MM.1S (cell line): ENCODE results near the gene KSR1.

ENCODE experiments used
- DNase-seq: peaks from one replicate; pipeline ENCODE4 v3.0.0-alpha.2; 2015
- H2AFZ ChIP-seq: fragments of 300-600 bp; sonication (generic); 2 replicates; pipeline ENCODE4 v1.6.0; 2016; ENCODE audit warnings: antibody characterized with exemption, low read length
- H3F3A ChIP-seq: fragments of 300-600 bp; sonication (generic); 2 replicates; pipeline ENCODE4 v1.6.1; 2016; ENCODE audit warnings: mild to moderate bottlenecking, antibody characterized with exemption, low read length, moderate library complexity, mixed read lengths; ENCODE audit not compliant: insufficient read depth
- H3K27ac ChIP-seq: fragments of 300-600 bp; sonication (generic); 2 replicates; pipeline ENCODE4 v1.5.1; 2016; ENCODE audit warnings: mild to moderate bottlenecking, low read length
- H3K27me3 ChIP-seq: fragments of 300-600 bp; sonication (generic); replicated peaks from 2 replicates; pipeline ENCODE4 v1.6.0; 2016; ENCODE audit warnings: low read length; ENCODE audit not compliant: insufficient read depth
- H3K36me3 ChIP-seq: fragments of 300-600 bp; sonication (generic); replicated peaks from 2 replicates; pipeline ENCODE4 v1.6.1; 2016; ENCODE audit warnings: mild to moderate bottlenecking, low read length, mixed read lengths; ENCODE audit not compliant: insufficient read depth
- H3K4me1 ChIP-seq: fragments of 300-600 bp; sonication (generic); 2 replicates; pipeline ENCODE4 v1.6.1; 2016; ENCODE audit warnings: low read length, mixed read lengths
- H3K4me2 ChIP-seq: fragments of 300-600 bp; sonication (generic); 2 replicates; pipeline ENCODE4 v1.6.0; 2016; ENCODE audit warnings: low read depth, low read length
- H3K4me3 ChIP-seq: fragments of 300-600 bp; sonication (generic); 2 replicates; pipeline ENCODE4 v1.5.1; 2016; ENCODE audit warnings: low read length, mixed read lengths
- H3K79me2 ChIP-seq: fragments of 300-600 bp; sonication (generic); 2 replicates; pipeline ENCODE4 v1.6.1; 2016; ENCODE audit warnings: mixed run types, low read length, mixed read lengths
- H3K9ac ChIP-seq: fragments of 300-600 bp; sonication (generic); 2 replicates; pipeline ENCODE4 v1.6.1; 2016; ENCODE audit warnings: low read length, mixed read lengths
- H3K9me2 ChIP-seq: fragments of 300-600 bp; sonication (generic); replicated peaks from 2 replicates; pipeline ENCODE4 v1.6.1; 2016; ENCODE audit warnings: mild to moderate bottlenecking, low read length, mixed read lengths; ENCODE audit not compliant: insufficient read depth
- H3K9me3 ChIP-seq: fragments of 300-600 bp; sonication (generic); replicated peaks from 2 replicates; pipeline ENCODE4 v1.6.1; 2016; ENCODE audit warnings: mild to moderate bottlenecking, low read length, mixed read lengths; ENCODE audit not compliant: insufficient read depth
- H4K20me1 ChIP-seq: fragments of 300-600 bp; sonication (generic); 2 replicates; pipeline ENCODE4 v1.6.1; 2016; ENCODE audit warnings: mild to moderate bottlenecking, low read length, moderate library complexity, mixed read lengths; ENCODE audit not compliant: insufficient read depth
- CTCF ChIP-seq: fragments of 300-600 bp; sonication (generic); IDR thresholded peaks from 2 replicates; pipeline ENCODE4 v1.5.1; 2016; ENCODE audit warnings: antibody characterized with exemption, low read length, mixed read lengths
- EZH2 ChIP-seq: fragments of 300-600 bp; sonication (generic); optimal IDR thresholded peaks from 2 replicates; pipeline ENCODE3; 2017; ENCODE audit warnings: low read depth, mild to moderate bottlenecking, antibody characterized with exemption, low read length, mixed read lengths
- EZH2phosphoT487 ChIP-seq: fragments of 300-600 bp; sonication (generic); IDR thresholded peaks from 2 replicates; pipeline ENCODE4 v1.6.1; 2018; ENCODE audit warnings: antibody characterized with exemption, low read length

The KSR1 gene

DNA sequence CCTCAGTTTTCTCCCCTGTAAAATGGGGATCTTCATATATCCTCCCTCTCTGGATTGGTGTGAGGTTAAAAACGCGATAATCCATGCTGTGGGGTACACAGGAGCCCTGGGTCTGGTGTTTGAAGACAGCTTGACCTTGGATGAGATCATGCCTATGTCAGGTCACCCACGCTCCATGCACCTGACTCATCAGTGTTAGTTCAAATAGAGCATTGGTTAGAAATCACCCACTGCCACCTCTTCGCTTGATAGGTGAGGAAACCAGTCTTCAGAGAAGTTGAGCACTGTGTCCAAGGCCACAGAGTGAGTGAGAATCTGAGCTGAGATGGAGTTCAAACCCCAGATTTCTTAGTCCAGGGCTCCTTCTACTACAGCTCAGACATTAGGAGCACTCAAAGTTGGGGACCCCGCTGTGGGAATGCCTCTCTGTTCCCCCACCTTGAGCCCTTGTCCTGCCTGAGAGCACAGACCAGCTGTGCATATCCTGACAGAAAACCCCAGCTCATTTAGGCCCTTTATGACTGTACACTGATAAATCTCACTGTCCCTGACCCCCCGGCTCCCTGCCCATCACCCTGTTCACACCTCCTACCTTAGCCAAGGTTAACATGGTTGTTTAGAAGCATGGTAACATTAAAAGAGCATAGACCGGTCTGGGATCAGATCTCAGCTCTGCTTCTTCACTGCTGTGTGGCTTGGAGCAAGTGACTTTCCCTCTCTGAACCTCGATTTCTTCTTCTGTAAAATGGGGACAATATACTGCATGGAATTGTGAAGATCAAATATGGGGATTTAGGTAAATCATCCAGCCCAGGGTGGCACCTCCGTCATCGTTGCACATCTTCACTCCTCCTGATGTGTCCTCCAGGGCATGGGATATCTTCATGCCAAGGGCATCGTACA lies 152.3 kb downstream of the KSR1 start:
- Histone ChIP-seq H3K79me2 (no peaks in the 10 kb centered on the region), H3K9me2 (no peaks in the 10 kb centered on the region), H3K27me3 (no peaks in the 10 kb centered on the region), H4K20me1 (no peaks in the 10 kb centered on the region), H3K4me2 (no peak overlapping the region), H3K4me1 (peaks cover 11% of the 10 kb centered on the region), H2AFZ (no peak overlapping the region), H3K36me3 (no peaks in the 10 kb centered on the region), H3K9ac (no peak overlapping the region), H3K4me3 (no peak overlapping the region), H3K27ac (no peak overlapping the region), H3K9me3 (no peaks in the 10 kb centered on the region), H3F3A (no peaks in the 10 kb centered on the region)
- no peak for TF ChIP-seq EZH2
- TF ChIP-seq CTCF, result no peak
- TF ChIP-seq EZH2phosphoT487, result no peak
- no peak for DNase-seq

- Histone ChIP-seq H3K27me3 (no peaks in the 10 kb centered on the region), H4K20me1 (no peaks in the 10 kb centered on the region), H3K27ac (no peak overlapping the region), H3K4me3 (no peak overlapping the region), H3K4me2 (no peak overlapping the region), H3K36me3 (no peaks in the 10 kb centered on the region), H3K9ac (no peak overlapping the region), H2AFZ (no peak overlapping the region), H3F3A (no peaks in the 10 kb centered on the region), H3K79me2 (no peaks in the 10 kb centered on the region), H3K4me1 (peaks cover 11% of the 10 kb centered on the region), H3K9me3 (no peaks in the 10 kb centered on the region), H3K9me2 (no peaks in the 10 kb centered on the region)
- TF ChIP-seq CTCF, result peak; percentile 46
- TF ChIP-seq EZH2, result no peak
- no peak for TF ChIP-seq EZH2phosphoT487
- no peak for DNase-seq
Observed at GRCh38 chr17:27609611-27610303, 153.5 kb downstream of the KSR1 start.

DNA sequence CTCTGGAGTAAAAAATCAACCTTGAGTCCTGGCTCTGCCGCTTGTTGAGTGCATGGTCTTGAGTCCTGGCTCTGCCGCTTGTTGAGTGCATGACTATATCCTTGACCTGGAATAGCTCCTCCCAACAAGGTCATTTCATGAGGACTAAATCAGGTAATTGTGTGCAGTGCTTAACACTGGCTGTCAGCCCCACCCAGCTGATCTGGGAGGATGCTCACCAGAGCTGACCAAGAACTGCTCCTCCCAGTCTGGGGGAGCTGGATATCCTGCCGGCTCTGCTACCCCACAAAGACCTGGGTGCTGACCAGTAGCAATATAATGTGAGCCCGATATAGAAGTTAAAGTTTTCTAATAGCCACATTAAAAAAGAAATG lies 154.0 kb downstream of the KSR1 start:
- no peak for TF ChIP-seq EZH2phosphoT487
- no peak for TF ChIP-seq CTCF
- no peak for TF ChIP-seq EZH2
- Histone ChIP-seq H3K36me3 (no peaks in the 10 kb centered on the region), H3K27me3 (no peaks in the 10 kb centered on the region), H3K79me2 (no peaks in the 10 kb centered on the region), H3K4me1 (peaks cover 11% of the 10 kb centered on the region), H3K9me3 (no peaks in the 10 kb centered on the region), H3K9ac (no peak overlapping the region), H3K4me3 (no peak overlapping the region), H4K20me1 (no peaks in the 10 kb centered on the region), H3K4me2 (no peak overlapping the region), H3K9me2 (no peaks in the 10 kb centered on the region), H2AFZ (no peak overlapping the region), H3F3A (no peaks in the 10 kb centered on the region), H3K27ac (no peak overlapping the region)
- DNase-seq, result no peak
